PC-3 (cell line): ENCODE measurements around the gene SEMA4C.

Source experiments
- EZH2phosphoT487 ChIP-seq: fragments of 300-600 bp; sonication (generic); IDR thresholded peaks from 2 replicates; pipeline ENCODE4 v1.6.1; 2018; ENCODE audit warnings: mild to moderate bottlenecking, antibody characterized with exemption, low read length, borderline replicate concordance
- TF ChIP-seq, protein P1 (sequence below): fragments of 300-600 bp; sonication (generic); conservative IDR thresholded peaks from 2 replicates; pipeline ENCODE4 v1.5.1; 2017; ENCODE audit warnings: antibody characterized with exemption, low read depth, mild to moderate bottlenecking, low read length

DNA sequence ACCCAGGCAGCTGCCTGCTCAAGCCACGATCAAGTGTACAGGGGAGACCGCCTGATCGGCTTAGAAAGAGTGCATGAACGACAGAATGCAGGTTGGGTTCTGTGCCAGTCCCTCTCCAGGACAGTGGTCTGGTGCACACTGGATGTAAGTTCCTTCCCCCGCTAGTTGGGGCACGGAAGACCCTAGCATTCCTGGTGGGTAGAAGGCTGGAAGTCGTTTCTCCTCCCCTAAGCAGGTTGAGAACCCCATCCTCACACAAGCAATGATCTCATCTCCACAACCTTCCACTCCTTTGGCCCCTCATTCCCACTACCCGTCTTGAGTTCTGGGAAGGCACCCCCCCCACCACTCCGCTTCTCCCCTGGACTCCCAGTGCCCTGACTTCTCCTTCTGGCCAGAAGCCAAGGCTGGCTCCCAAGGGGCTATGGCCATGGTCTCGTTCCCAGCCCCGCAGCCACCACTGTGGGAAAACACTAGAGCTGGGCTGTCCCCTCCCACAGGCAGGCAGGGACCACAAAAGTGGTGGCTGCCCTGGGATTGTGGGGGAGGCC lies 10.7 kb downstream of the SEMA4C start:
- TF ChIP-seq, protein P1, sequence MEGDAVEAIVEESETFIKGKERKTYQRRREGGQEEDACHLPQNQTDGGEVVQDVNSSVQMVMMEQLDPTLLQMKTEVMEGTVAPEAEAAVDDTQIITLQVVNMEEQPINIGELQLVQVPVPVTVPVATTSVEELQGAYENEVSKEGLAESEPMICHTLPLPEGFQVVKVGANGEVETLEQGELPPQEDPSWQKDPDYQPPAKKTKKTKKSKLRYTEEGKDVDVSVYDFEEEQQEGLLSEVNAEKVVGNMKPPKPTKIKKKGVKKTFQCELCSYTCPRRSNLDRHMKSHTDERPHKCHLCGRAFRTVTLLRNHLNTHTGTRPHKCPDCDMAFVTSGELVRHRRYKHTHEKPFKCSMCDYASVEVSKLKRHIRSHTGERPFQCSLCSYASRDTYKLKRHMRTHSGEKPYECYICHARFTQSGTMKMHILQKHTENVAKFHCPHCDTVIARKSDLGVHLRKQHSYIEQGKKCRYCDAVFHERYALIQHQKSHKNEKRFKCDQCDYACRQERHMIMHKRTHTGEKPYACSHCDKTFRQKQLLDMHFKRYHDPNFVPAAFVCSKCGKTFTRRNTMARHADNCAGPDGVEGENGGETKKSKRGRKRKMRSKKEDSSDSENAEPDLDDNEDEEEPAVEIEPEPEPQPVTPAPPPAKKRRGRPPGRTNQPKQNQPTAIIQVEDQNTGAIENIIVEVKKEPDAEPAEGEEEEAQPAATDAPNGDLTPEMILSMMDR = no peak
- no peak for TF ChIP-seq EZH2phosphoT487
